SK-N-SH (cell line): ENCODE measurements around the gene NEK7. TPM values are rescaled to one million over a fixed set of nuclear protein-coding genes. Genes with fewer than 3 reads are reported as not detected.

Experiments
- CTCF ChIA-PET: fragments of 300-600, 350-600 bp; formaldehyde crosslinking; extraction: SDS; loops from one replicate; lab custom pipeline; 2021; lab: Yijun Ruan, JAX
- POLR2A ChIA-PET: fragments of 350-600 bp; sonication (Branson Sonifier 250); formaldehyde crosslinking; extraction: SDS; loops from one replicate; lab custom pipeline; 2020; ENCODE audit warnings: antibody characterized with exemption, inconsistent platforms; lab: Yijun Ruan, JAX
- DNase-seq: peaks from one replicate; pipeline ENCODE4 v3.0.0; 2012
- H2AFZ ChIP-seq: fragments of 200-600 bp; sonication (generic); 2 replicates; pipeline ENCODE4 v1.8.1; 2016; ENCODE audit warnings: antibody characterized with exemption, mild to moderate bottlenecking, low read depth
- H3F3A ChIP-seq: fragments of 200-600 bp; sonication (generic); replicated peaks from 2 replicates; pipeline ENCODE3; 2016; ENCODE audit warnings: antibody characterized with exemption, mild to moderate bottlenecking; ENCODE audit not compliant: insufficient read depth
- H3K27ac ChIP-seq, 2 experiments: fragments of 200-500 bp in 1 of 2; fragments of 200-600 bp in 1 of 2; sonication (Bioruptor generic) in 1 of 2; sonication (generic), shearing (Covaris generic) in 1 of 2; 2 replicates each; pipeline versions ENCODE4 v1.5.1 to v1.6.1; 2014 to 2016; ENCODE audit warnings: low read depth in 2 of 2, inconsistent platforms in 1 of 2, low read length in 1 of 2, mild to moderate bottlenecking in 1 of 2, mixed read lengths in 1 of 2
- H3K27me3 ChIP-seq: fragments of 200-600 bp; sonication (generic), shearing (Covaris generic); 2 replicates; pipeline ENCODE4 v1.6.1; 2016; ENCODE audit warnings: mixed run types; ENCODE audit not compliant: insufficient read depth
- H3K36me3 ChIP-seq, 2 experiments: fragments of 200-500 bp in 1 of 2; fragments of 200-600 bp in 1 of 2; sonication (Bioruptor generic) in 1 of 2; sonication (generic) in 1 of 2; replicated peaks in 1 of 2; 2 replicates each; pipeline versions ENCODE3 to v1.5.1; 2014 to 2016; ENCODE audit warnings: low read length in 1 of 2, mild to moderate bottlenecking in 1 of 2; ENCODE audit not compliant: insufficient read depth in 2 of 2, control insufficient read depth in 1 of 2
- H3K4me1 ChIP-seq, 2 experiments: fragments of 200-500 bp in 1 of 2; fragments of 200-600 bp in 1 of 2; sonication (Bioruptor generic) in 1 of 2; sonication (generic), shearing (Covaris generic) in 1 of 2; 2 replicates each; pipeline versions ENCODE4 v1.5.1 to v1.6.1; 2014 to 2016; ENCODE audit warnings: low read depth in 1 of 2, low read length in 1 of 2, mixed run types in 1 of 2; ENCODE audit not compliant: insufficient read depth in 2 of 2, control insufficient read depth in 1 of 2
- H3K4me2 ChIP-seq: fragments of 200-600 bp; sonication (generic), shearing (Covaris generic); 2 replicates; pipeline ENCODE4 v1.6.1; 2017; ENCODE audit warnings: mixed run types
- H3K4me3 ChIP-seq, 2 experiments: fragments of 200-500 bp in 1 of 2; fragments of 200-600 bp in 1 of 2; sonication (Bioruptor generic) in 1 of 2; sonication (generic), shearing (Covaris generic) in 1 of 2; 2 replicates each; pipeline versions ENCODE4 v1.5.1 to v1.8.1; 2014 to 2016; ENCODE audit warnings: low read depth in 2 of 2, inconsistent platforms in 1 of 2, low read length in 1 of 2, mild to moderate bottlenecking in 1 of 2, mixed read lengths in 1 of 2, moderate library complexity in 1 of 2
- H3K79me2 ChIP-seq: fragments of 200-600 bp; sonication (generic); 2 replicates; pipeline ENCODE4 v1.8.1; 2017; ENCODE audit warnings: mild to moderate bottlenecking; ENCODE audit not compliant: insufficient read depth
- H3K9ac ChIP-seq: fragments of 200-600 bp; sonication (generic); 2 replicates; pipeline ENCODE4 v1.6.1; 2017; ENCODE audit warnings: mixed run types
- H3K9me2 ChIP-seq: fragments of 200-600 bp; sonication (generic); 2 replicates; pipeline ENCODE4 v1.6.1; 2017; ENCODE audit warnings: mixed run types
- H3K9me3 ChIP-seq: fragments of 200-600 bp; sonication (generic); 2 replicates; pipeline ENCODE4 v1.6.1; 2017; ENCODE audit warnings: mixed run types, mild to moderate bottlenecking, moderate library complexity
- H4K20me1 ChIP-seq: fragments of 200-600 bp; sonication (generic); 2 replicates; pipeline ENCODE4 v1.6.1; 2017; ENCODE audit warnings: mild to moderate bottlenecking, mixed run types; ENCODE audit not compliant: insufficient read depth
- CHD2 ChIP-seq: fragments of 150-350 bp; IDR thresholded peaks from 2 replicates; pipeline ENCODE4 v1.6.1; 2018; ENCODE audit warnings: low read length; ENCODE audit not compliant: partially characterized antibody
- ELF1 ChIP-seq: IDR thresholded peaks from 2 replicates; pipeline ENCODE4 v1.4.0; 2012
- EZH2phosphoT487 ChIP-seq: fragments of 200-600 bp; sonication (generic); IDR thresholded peaks from 2 replicates; pipeline ENCODE4 v1.6.1; 2017; ENCODE audit warnings: low read depth, mixed run types, mild to moderate bottlenecking, antibody characterized with exemption, moderate library complexity, borderline replicate concordance
- FOXJ3 ChIP-seq: sonication (generic); formaldehyde crosslinking; IDR thresholded peaks from 2 replicates; pipeline ENCODE4 v1.5.1; 2020; ENCODE audit warnings: mild to moderate bottlenecking, missing genetic modification reagents
- FOXM1 ChIP-seq: IDR thresholded peaks from 2 replicates; pipeline ENCODE4 v1.4.0; 2012; ENCODE audit warnings: low read depth, mild to moderate bottlenecking
- GABPA ChIP-seq: IDR thresholded peaks from 2 replicates; pipeline ENCODE4 v1.4.0; 2012; ENCODE audit warnings: low read depth, mild to moderate bottlenecking
- JUND ChIP-seq: IDR thresholded peaks from 2 replicates; pipeline ENCODE4 v1.4.0; 2012
- MEF2A ChIP-seq: IDR thresholded peaks from 2 replicates; pipeline ENCODE4 v1.4.0; 2012; ENCODE audit warnings: low read depth, borderline replicate concordance
- NFIC ChIP-seq: IDR thresholded peaks from 2 replicates; pipeline ENCODE4 v1.4.0; 2012; ENCODE audit warnings: borderline replicate concordance
- POLR2AphosphoS5 ChIP-seq: IDR thresholded peaks from 2 replicates; pipeline ENCODE4 v1.6.1; 2012; ENCODE audit warnings: low read depth, low read length
- RCOR1 ChIP-seq: fragments of 150-350 bp; IDR thresholded peaks from 2 replicates; pipeline ENCODE4 v1.6.1; 2017; ENCODE audit warnings: antibody characterized with exemption, low read length
- RFX5 ChIP-seq: IDR thresholded peaks from 2 replicates; pipeline ENCODE4 v1.6.1; 2012; ENCODE audit warnings: mild to moderate bottlenecking, improper control_type of control experiment, low read length
- RXRA ChIP-seq: IDR thresholded peaks from 2 replicates; pipeline ENCODE4 v1.4.0; 2012; ENCODE audit warnings: low read depth, mild to moderate bottlenecking, borderline replicate concordance
- SIN3A ChIP-seq: IDR thresholded peaks from 2 replicates; pipeline ENCODE4 v1.6.1; 2012; ENCODE audit warnings: low read depth, mild to moderate bottlenecking, low read length, moderate library complexity, borderline replicate concordance
- SMC3 ChIP-seq: IDR thresholded peaks from 2 replicates; pipeline ENCODE4 v1.6.1; 2012; ENCODE audit warnings: low read depth, low read length, improper control_type of control experiment
- WGBS: methylation state at CpG from one replicate; pipeline ENCODE4 v1.1.6; 2017; ENCODE audit warnings: low lambda C conversion rate; 5-methylcytosine and 5-hydroxymethylcytosine counted together
- polyA plus RNA-seq, 3 experiments: library from polyadenylated mRNA; depleted of rRNA; stranded (reverse); fragments of >200 nt; gene quantifications; 2 replicates each; pipeline ENCODE4 v1.2.3, GENCODE V29; 2012
- TF ChIP-seq, protein P1 (sequence below): IDR thresholded peaks from 2 replicates; pipeline ENCODE4; 2012
- TF ChIP-seq, protein P2 (sequence below): IDR thresholded peaks from 2 replicates; pipeline ENCODE4 v1.4.0; 2012; ENCODE audit warnings: low read depth, borderline replicate concordance
- TF ChIP-seq, protein P3 (sequence below): fragments of 150-350 bp; IDR thresholded peaks from 2 replicates; pipeline ENCODE4 v1.6.1; 2017; ENCODE audit warnings: antibody characterized with exemption, low read length, low read depth, borderline replicate concordance
- TF ChIP-seq, protein P4 (sequence below): fragments of 150-350 bp; IDR thresholded peaks from 2 replicates; pipeline ENCODE4 v1.6.1; 2016; ENCODE audit warnings: mild to moderate bottlenecking, low read depth, low read length

NEK7 gene
- polyA plus RNA-seq, 1 of the 3 experiments (the other 2 are of a cell fraction) = 85.8 TPM

DNA sequence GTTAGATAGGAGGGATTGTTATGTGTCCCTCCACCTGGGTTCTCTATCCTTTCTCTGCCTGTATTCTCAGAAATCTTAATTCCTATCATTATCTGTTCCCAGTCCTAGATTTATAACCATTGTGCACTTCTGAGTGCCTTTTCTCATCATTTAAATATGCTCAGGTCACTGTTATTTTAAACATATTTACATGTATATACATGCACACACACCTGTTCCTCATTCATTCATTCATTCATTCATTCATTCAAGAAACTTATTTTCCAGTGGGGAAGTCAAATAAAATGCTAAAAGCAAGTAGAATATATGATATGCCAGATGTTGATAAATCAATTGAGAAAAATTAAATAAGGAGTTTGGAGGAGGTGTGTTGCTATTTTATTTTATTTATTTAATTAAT is 110.3 kb downstream of the NEK7 start:
- H3K27ac ChIP-seq = peak overlapping the region; percentile 85 to 93; a peak in 3 of 4 replicates

DNA sequence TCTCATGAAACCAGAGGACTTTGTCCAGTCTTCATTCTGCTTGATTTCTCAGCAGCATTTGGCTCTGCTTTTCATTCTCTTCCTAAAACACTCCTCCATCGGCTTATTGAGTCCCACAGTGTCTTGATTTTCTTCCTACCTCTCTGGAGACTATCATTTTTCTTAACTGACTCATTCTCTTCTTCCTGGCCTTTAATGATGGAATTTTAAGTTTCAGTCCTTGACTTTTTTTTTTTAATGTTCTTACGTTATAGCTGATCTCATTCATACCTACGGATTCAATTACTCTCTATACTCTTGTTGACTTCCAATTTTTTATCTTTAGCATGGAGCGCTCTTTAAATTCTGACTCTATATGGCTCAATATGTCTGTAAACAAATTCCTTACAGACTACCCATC is 111.1 kb downstream of the NEK7 start:
- no peaks in the 10 kb centered on the region for H4K20me1 ChIP-seq
- H3K9me2 ChIP-seq = no peaks in the 10 kb centered on the region
- DNase-seq = no peak
- H3K36me3 ChIP-seq = peaks cover 44 to 50% of the 10 kb centered on the region in 2 experiments
- peak overlapping the region; percentile 6 to 42; a peak in 2 of 4 replicates for H3K4me3 ChIP-seq
- H3F3A ChIP-seq = peaks cover 87% of the 10 kb centered on the region
- POLR2A ChIA-PET = no interaction called here
- H3K4me2 ChIP-seq = peak overlapping the region; percentile 73
- peak overlapping the region; percentile 60 for H3K9ac ChIP-seq
- no peaks in the 10 kb centered on the region for H3K9me3 ChIP-seq
- 20% methylated on average over 4 of the region's 4 CpGs for WGBS
- H2AFZ ChIP-seq = no peak overlapping the region
- H3K4me1 ChIP-seq = peaks cover 25 to 41% of the 10 kb centered on the region in 2 experiments; a peak in 3 of 4 replicates
- peaks cover 91% of the 10 kb centered on the region for H3K79me2 ChIP-seq
- no peaks in the 10 kb centered on the region for H3K27me3 ChIP-seq
- CTCF ChIA-PET = no interaction called here
- H3K27ac ChIP-seq = peak overlapping the region; percentile 85 to 93
- TF ChIP-seq GABPA = no peak
- no peak for TF ChIP-seq ELF1
- TF ChIP-seq, protein P1, sequence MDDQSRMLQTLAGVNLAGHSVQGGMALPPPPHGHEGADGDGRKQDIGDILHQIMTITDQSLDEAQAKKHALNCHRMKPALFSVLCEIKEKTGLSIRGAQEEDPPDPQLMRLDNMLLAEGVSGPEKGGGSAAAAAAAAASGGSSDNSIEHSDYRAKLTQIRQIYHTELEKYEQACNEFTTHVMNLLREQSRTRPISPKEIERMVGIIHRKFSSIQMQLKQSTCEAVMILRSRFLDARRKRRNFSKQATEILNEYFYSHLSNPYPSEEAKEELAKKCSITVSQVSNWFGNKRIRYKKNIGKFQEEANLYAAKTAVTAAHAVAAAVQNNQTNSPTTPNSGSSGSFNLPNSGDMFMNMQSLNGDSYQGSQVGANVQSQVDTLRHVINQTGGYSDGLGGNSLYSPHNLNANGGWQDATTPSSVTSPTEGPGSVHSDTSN = peak; percentile 44; the same call in 1 of the 2 replicates
- TF ChIP-seq, protein P2, sequence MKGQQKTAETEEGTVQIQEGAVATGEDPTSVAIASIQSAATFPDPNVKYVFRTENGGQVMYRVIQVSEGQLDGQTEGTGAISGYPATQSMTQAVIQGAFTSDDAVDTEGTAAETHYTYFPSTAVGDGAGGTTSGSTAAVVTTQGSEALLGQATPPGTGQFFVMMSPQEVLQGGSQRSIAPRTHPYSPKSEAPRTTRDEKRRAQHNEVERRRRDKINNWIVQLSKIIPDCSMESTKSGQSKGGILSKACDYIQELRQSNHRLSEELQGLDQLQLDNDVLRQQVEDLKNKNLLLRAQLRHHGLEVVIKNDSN = no peak
- TF ChIP-seq JUND = peak; percentile 87
- TF ChIP-seq EZH2phosphoT487 = no peak
- TF ChIP-seq NFIC = peak; percentile 26; the same call in 1 of the 2 replicates
- TF ChIP-seq RFX5 = no peak
- no peak for TF ChIP-seq CHD2
- TF ChIP-seq MEF2A = no peak
- no peak for TF ChIP-seq FOXM1
- TF ChIP-seq, protein P3, sequence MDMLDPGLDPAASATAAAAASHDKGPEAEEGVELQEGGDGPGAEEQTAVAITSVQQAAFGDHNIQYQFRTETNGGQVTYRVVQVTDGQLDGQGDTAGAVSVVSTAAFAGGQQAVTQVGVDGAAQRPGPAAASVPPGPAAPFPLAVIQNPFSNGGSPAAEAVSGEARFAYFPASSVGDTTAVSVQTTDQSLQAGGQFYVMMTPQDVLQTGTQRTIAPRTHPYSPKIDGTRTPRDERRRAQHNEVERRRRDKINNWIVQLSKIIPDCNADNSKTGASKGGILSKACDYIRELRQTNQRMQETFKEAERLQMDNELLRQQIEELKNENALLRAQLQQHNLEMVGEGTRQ = no peak
- TF ChIP-seq POLR2AphosphoS5 = no peak
- TF ChIP-seq SMC3 = no peak
- TF ChIP-seq FOXJ3 (CRISPR knock-in tag) = no peak
- no peak for TF ChIP-seq SIN3A
- TF ChIP-seq RCOR1 = no peak

More for the DNA sequence above, 110.3 kb downstream of the NEK7 start:
- POLR2A ChIA-PET = no interaction called here
- no peak overlapping the region for H2AFZ ChIP-seq
- TF ChIP-seq RFX5 = no peak
- TF ChIP-seq, protein P4, sequence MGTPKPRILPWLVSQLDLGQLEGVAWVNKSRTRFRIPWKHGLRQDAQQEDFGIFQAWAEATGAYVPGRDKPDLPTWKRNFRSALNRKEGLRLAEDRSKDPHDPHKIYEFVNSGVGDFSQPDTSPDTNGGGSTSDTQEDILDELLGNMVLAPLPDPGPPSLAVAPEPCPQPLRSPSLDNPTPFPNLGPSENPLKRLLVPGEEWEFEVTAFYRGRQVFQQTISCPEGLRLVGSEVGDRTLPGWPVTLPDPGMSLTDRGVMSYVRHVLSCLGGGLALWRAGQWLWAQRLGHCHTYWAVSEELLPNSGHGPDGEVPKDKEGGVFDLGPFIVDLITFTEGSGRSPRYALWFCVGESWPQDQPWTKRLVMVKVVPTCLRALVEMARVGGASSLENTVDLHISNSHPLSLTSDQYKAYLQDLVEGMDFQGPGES = no peak
- no peak for TF ChIP-seq SIN3A
- TF ChIP-seq, protein P2 = no peak
- TF ChIP-seq SMC3 = no peak
- no peak for TF ChIP-seq RXRA
- H3K79me2 ChIP-seq = peaks cover 92% of the 10 kb centered on the region
- H3K36me3 ChIP-seq = peaks cover 49 to 55% of the 10 kb centered on the region in 2 experiments
- peaks cover 19 to 41% of the 10 kb centered on the region in 2 experiments; a peak in 3 of 4 replicates for H3K4me1 ChIP-seq
- no peaks in the 10 kb centered on the region for H3K9me3 ChIP-seq
- no peaks in the 10 kb centered on the region for H3K27me3 ChIP-seq
- no peak for DNase-seq
- H4K20me1 ChIP-seq = no peaks in the 10 kb centered on the region
- CTCF ChIA-PET = no interaction called here
- H3K9me2 ChIP-seq = no peaks in the 10 kb centered on the region
- H3K9ac ChIP-seq = no peak overlapping the region
- no peak overlapping the region for H3K4me3 ChIP-seq
- peaks cover 83% of the 10 kb centered on the region for H3F3A ChIP-seq
- H3K4me2 ChIP-seq = no peak overlapping the region
